Neural progenitor cell (in vitro differentiated cells): ENCODE measurements around the gene CTNNA1. TPM values are rescaled to one million over a fixed set of nuclear protein-coding genes. Genes with fewer than 3 reads are reported as not detected.
"Not testable (repeated sequence)": the region's sequence is repeated elsewhere in the genome, so short reads cannot be mapped to it uniquely, and the experiment has no call there.

Source experiments
- DNase-seq: peaks from one replicate; pipeline ENCODE4 v3.0.0-alpha.2; 2016; ENCODE audit warnings: low spot score
- H2AFZ ChIP-seq: fragments of 200-600 bp; sonication (generic); replicated peaks from 2 replicates; pipeline ENCODE4 v1.6.1; 2016; ENCODE audit warnings: antibody characterized with exemption
- H3F3A ChIP-seq: fragments of 200-600 bp; sonication (generic); 2 replicates; pipeline ENCODE4 v1.6.1; 2016; ENCODE audit warnings: antibody characterized with exemption, low read depth
- H3K27ac ChIP-seq: fragments of 200-600 bp; sonication (generic); 2 replicates; pipeline ENCODE4 v1.5.1; 2016; ENCODE audit warnings: mild to moderate bottlenecking
- H3K27me3 ChIP-seq: fragments of 200-600 bp; sonication (generic); 2 replicates; pipeline ENCODE4 v1.6.1; 2016; ENCODE audit warnings: mild to moderate bottlenecking, moderate library complexity
- H3K36me3 ChIP-seq: fragments of 200-600 bp; sonication (generic); 2 replicates; pipeline ENCODE4 v1.5.1; 2016
- H3K4me1 ChIP-seq: fragments of 200-600 bp; sonication (generic); 2 replicates; pipeline ENCODE4 v1.6.1; 2016; ENCODE audit warnings: mixed run types
- H3K4me2 ChIP-seq: fragments of 200-600 bp; sonication (generic); 2 replicates; pipeline ENCODE4 v1.6.1; 2016
- H3K4me3 ChIP-seq: fragments of 200-600 bp; sonication (generic); 2 replicates; pipeline ENCODE4 v1.5.1; 2016
- H3K79me2 ChIP-seq: fragments of 200-600 bp; sonication (generic); 2 replicates; pipeline ENCODE4 v1.6.1; 2016; ENCODE audit warnings: low read depth
- H3K9ac ChIP-seq: fragments of 200-600 bp; sonication (generic); 2 replicates; pipeline ENCODE4 v1.6.1; 2016
- H3K9me3 ChIP-seq: fragments of 200-600 bp; sonication (generic); 2 replicates; pipeline ENCODE4 v1.5.1; 2016; ENCODE audit warnings: low read depth
- H4K20me1 ChIP-seq: fragments of 200-600 bp; sonication (generic); 2 replicates; pipeline ENCODE4 v1.6.1; 2016; ENCODE audit warnings: low read depth
- H3K27ac Mint-ChIP-seq: 3 replicates; pipeline ENCODE4 v1.8.0; 2021; ENCODE audit warnings: mixed read lengths
- H3K27me3 Mint-ChIP-seq: 2 replicates; pipeline ENCODE4 v1.8.0; 2022; ENCODE audit warnings: low read depth, mild to moderate bottlenecking, inconsistent platforms, moderate library complexity, mixed read lengths; ENCODE audit not compliant: insufficient read depth
- H3K36me3 Mint-ChIP-seq: 3 replicates; pipeline ENCODE4 v1.8.0; 2021; ENCODE audit warnings: mixed read lengths
- H3K4me1 Mint-ChIP-seq: 3 replicates; pipeline ENCODE4 v1.8.0; 2021; ENCODE audit warnings: mixed read lengths
- H3K4me3 Mint-ChIP-seq: 3 replicates; pipeline ENCODE4 v1.8.0; 2021; ENCODE audit warnings: mild to moderate bottlenecking, moderate library complexity, mixed read lengths
- H3K9me3 Mint-ChIP-seq: 3 replicates; pipeline ENCODE4 v1.8.0; 2020; ENCODE audit warnings: mixed read lengths
- CTCF ChIP-seq: fragments of 200-600 bp; sonication (generic); IDR thresholded peaks from 2 replicates; pipeline ENCODE4 v1.5.1; 2017; ENCODE audit warnings: antibody characterized with exemption, mild to moderate bottlenecking
- EZH2 ChIP-seq: fragments of 200-600 bp; sonication (generic); IDR thresholded peaks from 2 replicates; pipeline ENCODE4 v1.6.1; 2017; ENCODE audit warnings: antibody characterized with exemption, mild to moderate bottlenecking, moderate library complexity
- EZH2phosphoT487 ChIP-seq: fragments of 200-600 bp; sonication (generic); IDR thresholded peaks from 2 replicates; pipeline ENCODE4 v1.6.1; 2017; ENCODE audit warnings: antibody characterized with exemption
- total RNA-seq: library from RNA; depleted of rRNA; stranded (reverse); fragments of >200 nt; gene quantifications from 2 replicates; pipeline ENCODE4 v1.2.3, GENCODE V29; 2015; ENCODE audit warnings: low replicate concordance

Gene CTNNA1
- total RNA-seq, 1 donor from 2014 or later = 305 TPM

GRCh38 chr5:138755084-138755748 lies 2.0 kb downstream of the CTNNA1 start:
- H3K27ac Mint-ChIP-seq = peak overlapping the region; percentile 51
- H3K27me3 Mint-ChIP-seq = peaks cover 13% of the 10 kb centered on the region
- peaks cover 33% of the 10 kb centered on the region for H3K36me3 Mint-ChIP-seq
- Histone ChIP-seq H3K36me3 (peaks cover 24% of the 10 kb centered on the region), H3K27me3 (no peaks in the 10 kb centered on the region), H3F3A (peaks cover 25% of the 10 kb centered on the region), H2AFZ (no peak overlapping the region), H3K79me2 (peaks cover 68% of the 10 kb centered on the region), H3K9me3 (peaks cover 11% of the 10 kb centered on the region), H3K4me2 (peak overlapping the region; percentile 81), H3K4me3 (peak overlapping the region; percentile 72), H3K27ac (no peak overlapping the region), H4K20me1 (peaks cover 18% of the 10 kb centered on the region), H3K9ac (no peak overlapping the region), H3K4me1 (peaks cover 5% of the 10 kb centered on the region)
- peaks cover 20% of the 10 kb centered on the region for H3K9me3 Mint-ChIP-seq
- no peak for TF ChIP-seq EZH2
- no peak for TF ChIP-seq EZH2phosphoT487
- no peak for TF ChIP-seq CTCF
- peaks cover 27% of the 10 kb centered on the region for H3K4me1 Mint-ChIP-seq
- H3K4me3 Mint-ChIP-seq = peak overlapping the region; percentile 91
- no peak for DNase-seq

- Histone ChIP-seq H3K9ac (no peak overlapping the region), H3K27me3 (no peaks in the 10 kb centered on the region), H3K4me3 (no peak overlapping the region), H3F3A (peaks cover 15% of the 10 kb centered on the region), H3K79me2 (peaks cover 88% of the 10 kb centered on the region), H3K4me2 (no peak overlapping the region), H2AFZ (no peak overlapping the region), H3K9me3 (peaks cover 11% of the 10 kb centered on the region), H4K20me1 (peaks cover 36% of the 10 kb centered on the region), H3K27ac (no peak overlapping the region), H3K4me1 (no peaks in the 10 kb centered on the region), H3K36me3 (peaks cover 24% of the 10 kb centered on the region)
- no peak overlapping the region for H3K4me3 Mint-ChIP-seq
- TF ChIP-seq EZH2phosphoT487 (no peak), EZH2 (no peak), CTCF (no peak)
- peaks cover 20% of the 10 kb centered on the region for H3K9me3 Mint-ChIP-seq
- DNase-seq = no peak
- no peak overlapping the region for H3K27ac Mint-ChIP-seq
- H3K27me3 Mint-ChIP-seq = peaks cover 9% of the 10 kb centered on the region
- H3K36me3 Mint-ChIP-seq = peaks cover 43% of the 10 kb centered on the region
- H3K4me1 Mint-ChIP-seq = peaks cover 40% of the 10 kb centered on the region
These were observed 4.0 kb downstream of the CTNNA1 start for GRCh38 chr5:138757061-138757776.

- Histone ChIP-seq H3K9ac (no peak overlapping the region), H2AFZ (no peak overlapping the region), H3K4me3 (no peak overlapping the region), H3K9me3 (peaks cover 11% of the 10 kb centered on the region), H4K20me1 (peaks cover 54% of the 10 kb centered on the region), H3K27me3 (no peaks in the 10 kb centered on the region), H3K4me2 (no peak overlapping the region), H3K79me2 (peaks cover 100% of the 10 kb centered on the region), H3F3A (no peaks in the 10 kb centered on the region), H3K36me3 (peaks cover 24% of the 10 kb centered on the region), H3K27ac (no peak overlapping the region), H3K4me1 (no peaks in the 10 kb centered on the region)
- Mint-ChIP-seq H3K4me3 (no peak overlapping the region), H3K27me3 (peaks cover 2% of the 10 kb centered on the region), H3K9me3 (peaks cover 20% of the 10 kb centered on the region), H3K4me1 (peaks cover 30% of the 10 kb centered on the region), H3K36me3 (peaks cover 39% of the 10 kb centered on the region), H3K27ac (no peak overlapping the region)
- no peak for DNase-seq
- TF ChIP-seq EZH2 (no peak), EZH2phosphoT487 (no peak), CTCF (no peak)
These were observed 7.4 kb downstream of the CTNNA1 start for GRCh38 chr5:138760448-138761110.

GRCh38 chr5:138761115-138761514 lies 7.9 kb downstream of the CTNNA1 start:
- H3F3A ChIP-seq, H3K27ac ChIP-seq, H3K4me3 ChIP-seq, H3K27me3 ChIP-seq, H3K4me2 ChIP-seq, H2AFZ ChIP-seq, DNase-seq, H3K4me1 ChIP-seq, H3K4me3 Mint-ChIP-seq, H3K27me3 Mint-ChIP-seq, H3K27ac Mint-ChIP-seq, H3K9ac ChIP-seq: not testable (repeated sequence)
- H3K79me2 ChIP-seq = peaks cover 100% of the 10 kb centered on the region
- H3K4me1 Mint-ChIP-seq = peaks cover 33% of the 10 kb centered on the region
- H3K36me3 Mint-ChIP-seq = peaks cover 43% of the 10 kb centered on the region
- H3K9me3 ChIP-seq = peaks cover 11% of the 10 kb centered on the region
- peaks cover 58% of the 10 kb centered on the region for H4K20me1 ChIP-seq
- H3K36me3 ChIP-seq = peaks cover 24% of the 10 kb centered on the region
- peaks cover 20% of the 10 kb centered on the region for H3K9me3 Mint-ChIP-seq

GRCh38 chr5:138761670-138762069 lies 8.4 kb downstream of the CTNNA1 start:
- peak overlapping the region; percentile 53 for H3K27ac Mint-ChIP-seq
- H2AFZ ChIP-seq, H3K27me3 Mint-ChIP-seq, H3K4me3 ChIP-seq, H3K27me3 ChIP-seq, H3K4me1 ChIP-seq, H3F3A ChIP-seq, H3K9ac ChIP-seq, DNase-seq, H3K4me3 Mint-ChIP-seq, H3K4me2 ChIP-seq, H3K27ac ChIP-seq: not testable (repeated sequence)
- peaks cover 11% of the 10 kb centered on the region for H3K9me3 ChIP-seq
- H3K36me3 ChIP-seq = peaks cover 24% of the 10 kb centered on the region
- peaks cover 41% of the 10 kb centered on the region for H3K36me3 Mint-ChIP-seq
- H4K20me1 ChIP-seq = peaks cover 64% of the 10 kb centered on the region
- peaks cover 17% of the 10 kb centered on the region for H3K9me3 Mint-ChIP-seq
- H3K79me2 ChIP-seq = peaks cover 100% of the 10 kb centered on the region
- H3K4me1 Mint-ChIP-seq = peaks cover 34% of the 10 kb centered on the region
